WERI-Rb-1 (cell line): ENCODE measurements around the gene FHIT.

Experiments used
- DNase-seq: peaks from one replicate; pipeline ENCODE4 v3.0.0-alpha.2; 2020
- H3K27ac ChIP-seq: fragments of 250-450 bp; sonication (Bioruptor Pico); 2 replicates; pipeline ENCODE4 v1.5.1; 2020; ENCODE audit warnings: mild to moderate bottlenecking, moderate library complexity
- H3K27me3 ChIP-seq: fragments of 250-450 bp; sonication (Bioruptor Pico); 2 replicates; pipeline ENCODE4 v1.5.1; 2021; ENCODE audit warnings: mild to moderate bottlenecking, low read depth, moderate library complexity; ENCODE audit not compliant: insufficient read depth, severe bottlenecking
- H3K36me3 ChIP-seq: fragments of 250-450 bp; sonication (Bioruptor Pico); 2 replicates; pipeline ENCODE4 v1.5.1; 2020; ENCODE audit warnings: mild to moderate bottlenecking, moderate library complexity
- H3K4me3 ChIP-seq: 2 replicates; pipeline ENCODE4 v1.5.1; 2011; ENCODE audit warnings: low read depth, mild to moderate bottlenecking, control low read depth, low read length
- H3K9me3 ChIP-seq: fragments of 250-450 bp; sonication (Bioruptor Pico); 2 replicates; pipeline ENCODE4 v1.5.1; 2021; ENCODE audit warnings: mild to moderate bottlenecking, moderate library complexity; ENCODE audit not compliant: severe bottlenecking
- TF ChIP-seq, protein P1 (sequence below): IDR thresholded peaks from 2 replicates; pipeline ENCODE4 v1.5.1; 2011; ENCODE audit warnings: low read depth, mild to moderate bottlenecking, control low read depth, inconsistent platforms, low read length

The FHIT gene

DNA sequence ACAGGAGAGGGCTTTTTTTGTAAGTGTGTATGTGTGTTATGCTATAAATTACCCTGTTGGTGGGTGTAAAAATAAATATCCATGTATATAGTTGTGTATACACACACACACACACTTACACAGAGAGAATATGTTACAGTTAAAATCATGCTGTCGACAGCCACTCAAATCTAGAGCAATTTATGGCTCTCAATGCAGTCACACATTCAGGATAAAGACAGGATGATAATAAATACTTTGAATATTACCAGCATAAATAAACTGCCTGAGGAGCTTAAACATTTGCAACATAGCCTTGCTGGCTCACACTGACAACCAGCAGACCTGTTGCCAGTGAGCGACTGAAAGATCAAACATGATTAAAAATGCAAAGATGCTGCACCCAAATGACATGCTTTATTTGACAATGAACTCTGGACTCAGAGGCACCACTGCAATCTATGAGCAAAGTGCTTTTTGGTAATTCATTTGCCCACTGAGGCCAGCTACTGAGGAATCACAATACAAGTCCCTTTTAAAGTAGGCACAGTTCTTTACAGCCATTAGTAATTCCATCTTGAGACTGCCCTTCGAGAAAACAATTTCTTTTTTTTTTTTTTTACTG, 458.9 kb downstream of the FHIT start:
- H3K27me3 ChIP-seq = no peaks in the 10 kb centered on the region
- H3K4me3 ChIP-seq = no peak overlapping the region
- no peak overlapping the region for H3K27ac ChIP-seq
- H3K9me3 ChIP-seq = no peaks in the 10 kb centered on the region
- H3K36me3 ChIP-seq = no peaks in the 10 kb centered on the region
- TF ChIP-seq, protein P1, sequence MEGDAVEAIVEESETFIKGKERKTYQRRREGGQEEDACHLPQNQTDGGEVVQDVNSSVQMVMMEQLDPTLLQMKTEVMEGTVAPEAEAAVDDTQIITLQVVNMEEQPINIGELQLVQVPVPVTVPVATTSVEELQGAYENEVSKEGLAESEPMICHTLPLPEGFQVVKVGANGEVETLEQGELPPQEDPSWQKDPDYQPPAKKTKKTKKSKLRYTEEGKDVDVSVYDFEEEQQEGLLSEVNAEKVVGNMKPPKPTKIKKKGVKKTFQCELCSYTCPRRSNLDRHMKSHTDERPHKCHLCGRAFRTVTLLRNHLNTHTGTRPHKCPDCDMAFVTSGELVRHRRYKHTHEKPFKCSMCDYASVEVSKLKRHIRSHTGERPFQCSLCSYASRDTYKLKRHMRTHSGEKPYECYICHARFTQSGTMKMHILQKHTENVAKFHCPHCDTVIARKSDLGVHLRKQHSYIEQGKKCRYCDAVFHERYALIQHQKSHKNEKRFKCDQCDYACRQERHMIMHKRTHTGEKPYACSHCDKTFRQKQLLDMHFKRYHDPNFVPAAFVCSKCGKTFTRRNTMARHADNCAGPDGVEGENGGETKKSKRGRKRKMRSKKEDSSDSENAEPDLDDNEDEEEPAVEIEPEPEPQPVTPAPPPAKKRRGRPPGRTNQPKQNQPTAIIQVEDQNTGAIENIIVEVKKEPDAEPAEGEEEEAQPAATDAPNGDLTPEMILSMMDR = no peak
- no peak for DNase-seq

DNA sequence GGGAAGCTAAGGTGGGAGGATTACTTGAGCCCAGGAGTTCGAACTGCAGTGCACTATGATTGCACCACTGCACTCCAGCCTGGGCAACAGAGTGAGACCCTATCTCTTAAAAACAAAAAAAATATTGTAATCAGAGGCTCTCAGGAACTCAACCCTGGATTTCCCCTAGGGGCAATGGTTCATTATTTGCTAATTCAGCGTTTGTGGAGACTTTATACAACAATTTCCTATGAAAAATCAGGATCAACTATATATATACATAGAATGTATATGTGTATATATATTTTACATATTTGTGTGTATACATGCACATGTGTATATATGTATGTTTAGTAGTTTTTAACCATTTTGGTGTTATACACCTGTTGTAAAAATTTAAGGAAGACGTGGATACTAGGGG, 463.1 kb downstream of the FHIT start:
- Histone ChIP-seq H3K27me3 (no peaks in the 10 kb centered on the region), H3K4me3 (no peak overlapping the region), H3K9me3 (peaks cover 2% of the 10 kb centered on the region), H3K27ac (no peak overlapping the region), H3K36me3 (no peaks in the 10 kb centered on the region)
- DNase-seq = no peak
- TF ChIP-seq, protein P1 = no peak

GRCh38 chr3:60781935-60782334, 469.3 kb downstream of the FHIT start:
- Histone ChIP-seq H3K27ac (no peak overlapping the region), H3K36me3 (no peaks in the 10 kb centered on the region), H3K27me3 (no peaks in the 10 kb centered on the region), H3K4me3 (no peak overlapping the region), H3K9me3 (peaks cover 2% of the 10 kb centered on the region)
- no peak for DNase-seq
- TF ChIP-seq, protein P1 = no peak

GRCh38 chr3:60779637-60780036, 471.6 kb downstream of the FHIT start:
- no peak overlapping the region for H3K4me3 ChIP-seq
- H3K9me3 ChIP-seq = peaks cover 2% of the 10 kb centered on the region
- H3K27me3 ChIP-seq = no peaks in the 10 kb centered on the region
- H3K27ac ChIP-seq = no peak overlapping the region
- DNase-seq = no peak
- TF ChIP-seq, protein P1 = no peak
- no peaks in the 10 kb centered on the region for H3K36me3 ChIP-seq

- no peaks in the 10 kb centered on the region for H3K27me3 ChIP-seq
- TF ChIP-seq, protein P1 = no peak
- H3K9me3 ChIP-seq = no peaks in the 10 kb centered on the region
- DNase-seq = no peak
- H3K27ac ChIP-seq = no peak overlapping the region
- H3K36me3 ChIP-seq = no peaks in the 10 kb centered on the region
- no peak overlapping the region for H3K4me3 ChIP-seq
Observed at GRCh38 chr3:60775985-60776384, 475.3 kb downstream of the FHIT start.

DNA sequence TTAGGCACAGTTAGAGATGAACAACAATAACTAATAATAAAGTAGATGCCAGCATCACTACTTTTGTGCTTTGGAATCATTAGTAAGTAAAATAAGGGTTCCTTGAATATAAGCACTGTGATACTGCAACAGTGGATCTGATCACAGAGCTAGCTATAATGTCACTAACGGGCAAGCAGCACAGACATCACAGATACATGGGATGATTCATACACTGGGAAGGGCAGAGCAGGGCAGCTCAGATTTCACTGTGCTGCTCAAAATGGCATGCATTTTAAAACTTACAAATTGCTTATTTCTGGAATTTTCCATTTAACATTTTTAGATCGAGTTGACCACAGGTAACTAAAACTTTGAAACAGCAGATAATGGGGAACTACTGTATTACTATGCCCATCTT, 476.6 kb downstream of the FHIT start:
- Histone ChIP-seq H3K27ac (no peak overlapping the region), H3K27me3 (no peaks in the 10 kb centered on the region), H3K4me3 (no peak overlapping the region), H3K36me3 (no peaks in the 10 kb centered on the region), H3K9me3 (no peaks in the 10 kb centered on the region)
- TF ChIP-seq, protein P1 = no peak
- no peak for DNase-seq
